SU-DHL-6 (cell line): ENCODE measurements around the gene SCARB1.

ENCODE experiments used
- H2AFZ ChIP-seq: fragments of 200-600 bp; sonication (generic); 2 replicates; pipeline ENCODE4 v1.6.1; 2014; ENCODE audit warnings: low read depth, mild to moderate bottlenecking, moderate library complexity, mixed read lengths, antibody characterized with exemption, low read length; ENCODE audit not compliant: severe bottlenecking
- H3F3A ChIP-seq: fragments of 200-600 bp; shearing (Covaris generic); 2 replicates; pipeline ENCODE4 v1.6.0; 2016; ENCODE audit warnings: antibody characterized with exemption, mild to moderate bottlenecking; ENCODE audit not compliant: insufficient read depth
- H3K27ac ChIP-seq: fragments of 200-600 bp; sonication (generic); 2 replicates; pipeline ENCODE4 v1.5.1; 2016; ENCODE audit warnings: low read depth, mild to moderate bottlenecking, low read length, moderate library complexity, mixed read lengths
- H3K27me3 ChIP-seq: fragments of 200-600 bp; sonication (generic), shearing (Covaris generic); 2 replicates; pipeline ENCODE4 v1.6.0; 2014; ENCODE audit warnings: mild to moderate bottlenecking, low read length
- H3K36me3 ChIP-seq: fragments of 200-600 bp; sonication (generic); 2 replicates; pipeline ENCODE4 v1.6.1; 2014; ENCODE audit warnings: mild to moderate bottlenecking, low read length, mixed read lengths
- H3K4me2 ChIP-seq: fragments of 300-600, 200-600 bp; shearing (Covaris generic), sonication (generic); 2 replicates; pipeline ENCODE4 v1.6.0; 2014; ENCODE audit warnings: low read length, low read depth, mild to moderate bottlenecking; ENCODE audit not compliant: poor library complexity, severe bottlenecking
- H3K4me3 ChIP-seq: fragments of 200-600 bp; sonication (generic); 2 replicates; pipeline ENCODE4 v1.5.1; 2014; ENCODE audit warnings: antibody characterized with exemption, low read length, mild to moderate bottlenecking, mixed read lengths; ENCODE audit not compliant: insufficient read depth, poor library complexity, severe bottlenecking
- H3K79me2 ChIP-seq: fragments of 200-600 bp; sonication (generic); 2 replicates; pipeline ENCODE4 v1.6.1; 2014; ENCODE audit warnings: mild to moderate bottlenecking, low read length, moderate library complexity; ENCODE audit not compliant: insufficient read depth
- H3K9ac ChIP-seq: fragments of 200-600 bp; sonication (generic); 2 replicates; pipeline ENCODE4 v1.7.0; 2014; ENCODE audit warnings: mild to moderate bottlenecking, low read length
- H3K9me2 ChIP-seq: fragments of 200-600 bp; sonication (generic); replicated peaks from 2 replicates; pipeline ENCODE4 v1.6.1; 2014; ENCODE audit warnings: low read length; ENCODE audit not compliant: insufficient read depth
- H3K9me3 ChIP-seq: fragments of 200-600 bp; sonication (generic); 2 replicates; pipeline ENCODE4 v1.6.1; 2014; ENCODE audit warnings: low read length, mixed read lengths; ENCODE audit not compliant: insufficient read depth
- H4K20me1 ChIP-seq: fragments of 200-600 bp; sonication (generic); 2 replicates; pipeline ENCODE4 v1.6.1; 2014; ENCODE audit warnings: low read depth, mild to moderate bottlenecking, antibody characterized with exemption, low read length, moderate library complexity, mixed read lengths
- EZH2phosphoT487 ChIP-seq: fragments of 200-600 bp; sonication (generic), shearing (Covaris generic); conservative IDR thresholded peaks from 2 replicates; pipeline ENCODE4 v1.6.1; 2018; ENCODE audit warnings: mild to moderate bottlenecking, antibody characterized with exemption, low read length, moderate library complexity, mixed read lengths
- TF ChIP-seq, protein P1 (sequence below): fragments of 200-600 bp; sonication (generic); IDR thresholded peaks from one replicate; pipeline ENCODE4 v1.5.1; 2017; ENCODE audit warnings: antibody characterized with exemption, mild to moderate bottlenecking, low read length, moderate library complexity; ENCODE audit not compliant: insufficient read depth, poor library complexity, severe bottlenecking

Gene SCARB1

DNA sequence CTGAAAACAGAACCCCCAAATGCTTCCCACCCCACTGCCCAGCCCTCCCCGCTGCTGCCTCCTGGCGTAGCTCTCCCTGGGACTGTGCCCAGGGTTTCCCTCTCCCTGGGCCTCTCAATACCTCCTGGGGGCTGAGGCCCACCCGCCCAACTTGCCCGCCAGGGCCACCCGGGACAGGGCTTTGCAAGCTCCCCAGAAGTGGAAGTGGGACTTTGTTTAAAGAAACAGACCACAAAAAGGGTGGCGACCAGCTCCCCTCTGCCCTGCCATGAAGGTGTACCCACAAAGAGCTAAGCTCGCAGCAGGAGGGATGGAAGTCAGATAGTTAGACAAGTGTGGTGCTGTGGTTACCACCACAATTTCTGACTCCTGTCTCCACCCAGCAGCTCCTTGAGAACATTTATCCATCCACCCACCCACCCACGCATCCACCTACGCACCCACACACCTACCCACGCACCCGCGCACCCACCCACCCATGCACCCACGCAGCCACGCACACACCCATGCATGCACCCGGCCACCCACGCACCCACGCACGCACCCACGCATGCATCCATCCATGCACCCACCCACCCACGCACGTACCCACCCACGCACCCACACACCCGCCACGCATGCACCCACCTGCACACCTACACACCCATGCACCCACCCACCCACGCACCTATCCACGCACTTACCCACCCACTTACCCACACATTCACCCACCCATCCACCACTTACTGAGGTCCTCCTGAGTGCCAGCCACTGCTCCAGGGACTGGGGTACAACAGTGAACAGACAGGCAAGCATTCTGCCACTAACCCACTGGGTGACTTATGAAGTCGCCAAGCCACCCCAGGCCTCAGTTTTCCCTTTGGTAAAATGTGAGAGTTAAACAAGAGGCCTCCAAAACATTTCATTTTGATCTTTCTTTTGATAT, 127.3 kb downstream of the SCARB1 start:
- H3K36me3 ChIP-seq = no peaks in the 10 kb centered on the region
- H4K20me1 ChIP-seq = no peaks in the 10 kb centered on the region
- no peak overlapping the region for H3K4me2 ChIP-seq
- H3F3A ChIP-seq = no peaks in the 10 kb centered on the region
- no peaks in the 10 kb centered on the region for H3K27me3 ChIP-seq
- no peaks in the 10 kb centered on the region for H3K9me2 ChIP-seq
- H2AFZ ChIP-seq = no peak overlapping the region
- H3K9me3 ChIP-seq = no peaks in the 10 kb centered on the region
- TF ChIP-seq, protein P1, sequence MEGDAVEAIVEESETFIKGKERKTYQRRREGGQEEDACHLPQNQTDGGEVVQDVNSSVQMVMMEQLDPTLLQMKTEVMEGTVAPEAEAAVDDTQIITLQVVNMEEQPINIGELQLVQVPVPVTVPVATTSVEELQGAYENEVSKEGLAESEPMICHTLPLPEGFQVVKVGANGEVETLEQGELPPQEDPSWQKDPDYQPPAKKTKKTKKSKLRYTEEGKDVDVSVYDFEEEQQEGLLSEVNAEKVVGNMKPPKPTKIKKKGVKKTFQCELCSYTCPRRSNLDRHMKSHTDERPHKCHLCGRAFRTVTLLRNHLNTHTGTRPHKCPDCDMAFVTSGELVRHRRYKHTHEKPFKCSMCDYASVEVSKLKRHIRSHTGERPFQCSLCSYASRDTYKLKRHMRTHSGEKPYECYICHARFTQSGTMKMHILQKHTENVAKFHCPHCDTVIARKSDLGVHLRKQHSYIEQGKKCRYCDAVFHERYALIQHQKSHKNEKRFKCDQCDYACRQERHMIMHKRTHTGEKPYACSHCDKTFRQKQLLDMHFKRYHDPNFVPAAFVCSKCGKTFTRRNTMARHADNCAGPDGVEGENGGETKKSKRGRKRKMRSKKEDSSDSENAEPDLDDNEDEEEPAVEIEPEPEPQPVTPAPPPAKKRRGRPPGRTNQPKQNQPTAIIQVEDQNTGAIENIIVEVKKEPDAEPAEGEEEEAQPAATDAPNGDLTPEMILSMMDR = no peak
- no peak for TF ChIP-seq EZH2phosphoT487
- H3K27ac ChIP-seq = no peak overlapping the region
- H3K4me3 ChIP-seq = no peak overlapping the region
- H3K9ac ChIP-seq = no peak overlapping the region
- H3K79me2 ChIP-seq = no peaks in the 10 kb centered on the region

DNA sequence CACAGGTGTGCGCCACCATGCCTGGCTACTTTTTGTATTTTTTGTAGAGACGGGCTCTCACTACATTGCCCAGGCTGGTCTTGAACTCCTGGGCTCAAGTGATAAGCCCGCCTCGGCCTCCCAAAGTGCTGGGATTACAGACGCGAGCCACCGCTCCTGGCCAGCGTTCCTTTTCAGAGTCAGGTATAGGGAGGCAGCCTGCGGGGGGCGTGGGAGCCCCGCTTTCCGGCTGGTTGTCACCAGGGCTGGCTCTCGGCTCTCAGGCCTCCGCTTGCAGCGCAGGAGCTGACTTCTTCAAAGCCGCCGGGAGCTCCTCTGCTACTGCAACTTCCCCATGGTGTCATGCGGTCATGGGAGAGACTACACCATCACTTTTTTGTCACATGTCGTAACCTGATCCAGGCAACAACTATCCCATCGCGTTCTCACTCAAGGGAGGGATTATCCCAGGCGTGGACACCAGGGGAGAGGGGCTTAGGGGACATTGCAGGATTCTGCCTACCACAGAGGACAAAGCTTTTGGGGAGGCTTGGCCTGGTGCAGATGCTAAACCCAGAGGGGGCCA, 129.4 kb downstream of the SCARB1 start:
- Histone ChIP-seq H4K20me1 (no peaks in the 10 kb centered on the region), H3K27ac (no peak overlapping the region), H3K9me3 (no peaks in the 10 kb centered on the region), H3K27me3 (no peaks in the 10 kb centered on the region), H3K36me3 (no peaks in the 10 kb centered on the region), H3F3A (no peaks in the 10 kb centered on the region), H3K9me2 (no peaks in the 10 kb centered on the region), H3K9ac (no peak overlapping the region), H3K4me2 (no peak overlapping the region), H3K4me3 (no peak overlapping the region), H2AFZ (no peak overlapping the region), H3K79me2 (no peaks in the 10 kb centered on the region)
- TF ChIP-seq, protein P1 = no peak
- TF ChIP-seq EZH2phosphoT487 = no peak

DNA sequence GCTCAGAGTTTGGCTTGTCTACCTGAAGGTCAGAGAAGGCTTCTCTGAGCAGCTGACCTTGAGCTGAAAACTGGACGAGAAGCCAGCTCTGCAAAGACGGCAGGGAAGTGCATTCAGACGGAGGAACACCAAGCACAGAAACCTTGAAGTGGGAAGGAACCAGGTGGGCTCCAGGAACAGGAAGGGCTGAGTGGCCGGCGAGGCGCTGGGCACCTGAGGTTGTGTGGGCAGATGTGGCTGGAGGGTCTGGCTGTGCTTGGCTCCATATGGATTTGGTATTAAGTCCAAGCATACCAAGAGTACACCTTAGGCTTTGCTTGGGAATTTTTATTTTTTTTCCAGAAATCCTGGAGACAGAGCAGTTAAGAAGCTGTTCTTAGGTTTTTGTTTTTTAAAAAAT, 130.6 kb downstream of the SCARB1 start:
- TF ChIP-seq, protein P1 = no peak
- no peak for TF ChIP-seq EZH2phosphoT487
- H3K9ac ChIP-seq = no peak overlapping the region
- H3F3A ChIP-seq = no peaks in the 10 kb centered on the region
- H3K36me3 ChIP-seq = no peaks in the 10 kb centered on the region
- no peaks in the 10 kb centered on the region for H3K9me2 ChIP-seq
- H4K20me1 ChIP-seq = no peaks in the 10 kb centered on the region
- no peaks in the 10 kb centered on the region for H3K79me2 ChIP-seq
- no peak overlapping the region for H3K4me2 ChIP-seq
- H3K9me3 ChIP-seq = no peaks in the 10 kb centered on the region
- H3K27me3 ChIP-seq = no peaks in the 10 kb centered on the region
- H3K27ac ChIP-seq = no peak overlapping the region
- H3K4me3 ChIP-seq = no peak overlapping the region
- H2AFZ ChIP-seq = no peak overlapping the region
